Hematopoietic multipotent progenitor cell (in vitro differentiated cells): Measurements from ENCODE around the gene CYREN. TPM values are rescaled to one million over a fixed set of nuclear protein-coding genes. Genes with fewer than 3 reads are reported as not detected.

Experiments used
- DNase-seq, 3 donors: peaks; one replicate each; pipeline ENCODE4 v3.0.0-alpha.2; 2011 to 2015; ENCODE audit warnings: low read depth in 2 of 3, low spot score in 2 of 3
- total RNA-seq: library from RNA; depleted of rRNA; stranded (reverse); fragments of >200 nt; gene quantifications from one replicate; pipeline ENCODE4 v1.2.3, GENCODE V29; 2012

The CYREN gene
- total RNA-seq, 1 donor = 53.6 TPM

DNA sequence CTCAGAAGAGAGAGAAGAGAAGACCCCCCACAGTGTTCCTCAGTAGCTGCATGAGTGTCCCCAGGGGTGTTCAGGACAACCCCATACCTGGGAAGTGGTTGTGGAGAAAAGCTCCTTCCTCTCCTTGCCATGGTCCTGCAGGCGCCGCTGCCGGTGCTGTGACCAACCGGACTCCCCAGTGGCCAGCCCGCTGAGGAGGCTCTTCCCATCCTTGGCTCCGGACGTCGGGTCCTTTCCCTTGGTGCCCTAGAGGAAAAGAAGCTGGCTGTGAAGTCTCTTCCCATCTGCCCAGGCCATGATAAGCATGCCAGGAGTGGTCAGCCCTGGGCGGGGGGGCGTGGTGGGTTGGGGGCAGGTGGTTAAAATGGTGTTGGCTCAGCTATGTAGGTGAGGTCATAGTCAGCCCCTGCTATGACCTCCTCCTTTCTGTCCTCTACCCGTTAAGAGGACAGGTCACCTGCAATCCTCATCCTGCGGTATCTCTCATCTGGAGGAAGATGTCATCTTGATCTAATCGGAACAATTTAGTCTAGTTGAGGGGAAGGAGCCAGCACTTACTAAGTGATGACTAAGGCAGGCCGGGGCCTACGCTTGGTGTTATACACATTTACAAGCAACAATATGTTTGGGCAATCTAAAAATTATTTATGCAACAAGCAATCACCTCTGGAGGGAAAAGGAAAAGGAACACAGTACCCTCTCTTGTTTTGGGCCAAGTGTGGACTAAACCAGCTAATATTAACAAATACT is 27.6 kb upstream of the CYREN start:
- DNase-seq = no peak

GRCh38 chr7:135197343-135197742 is 26.8 kb upstream of the CYREN start:
- DNase-seq = no peak

GRCh38 chr7:135195968-135196629 is 25.6 kb upstream of the CYREN start:
- no peak for DNase-seq

GRCh38 chr7:135195156-135195555 is 24.6 kb upstream of the CYREN start:
- DNase-seq = no peak

- DNase-seq = no peak
Observed at GRCh38 chr7:135194494-135195095, 24.1 kb upstream of the CYREN start.

DNA sequence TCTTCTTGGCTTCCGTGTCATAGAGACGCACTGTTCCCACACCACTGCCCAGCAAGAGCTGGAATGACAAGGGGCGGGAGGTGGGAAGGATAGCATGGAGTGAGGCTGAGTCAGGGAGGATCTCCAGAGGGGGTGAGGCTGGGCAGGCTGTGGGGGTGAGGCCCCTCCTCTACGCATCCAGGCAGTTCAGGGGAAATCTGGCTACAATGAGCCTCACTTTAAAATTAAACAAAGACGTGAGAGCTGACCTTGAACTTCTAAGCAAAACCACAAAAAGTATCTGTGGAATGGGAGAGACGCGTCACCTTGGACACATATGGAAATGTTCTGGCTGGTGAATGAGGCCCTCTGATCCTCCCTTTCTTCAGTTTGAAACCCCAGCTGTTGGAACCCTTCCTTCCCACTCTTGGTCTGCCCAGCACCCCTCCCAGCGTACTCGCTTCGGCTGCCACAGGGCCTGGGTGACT is 23.1 kb upstream of the CYREN start:
- no peak for DNase-seq

- no peak for DNase-seq
Observed at GRCh38 chr7:135192914-135193536, 22.5 kb upstream of the CYREN start.

- no peak for DNase-seq
Observed at GRCh38 chr7:135190703-135191102, 20.2 kb upstream of the CYREN start.

- no peak for DNase-seq
Observed at GRCh38 chr7:135189961-135190360, 19.5 kb upstream of the CYREN start.

DNA sequence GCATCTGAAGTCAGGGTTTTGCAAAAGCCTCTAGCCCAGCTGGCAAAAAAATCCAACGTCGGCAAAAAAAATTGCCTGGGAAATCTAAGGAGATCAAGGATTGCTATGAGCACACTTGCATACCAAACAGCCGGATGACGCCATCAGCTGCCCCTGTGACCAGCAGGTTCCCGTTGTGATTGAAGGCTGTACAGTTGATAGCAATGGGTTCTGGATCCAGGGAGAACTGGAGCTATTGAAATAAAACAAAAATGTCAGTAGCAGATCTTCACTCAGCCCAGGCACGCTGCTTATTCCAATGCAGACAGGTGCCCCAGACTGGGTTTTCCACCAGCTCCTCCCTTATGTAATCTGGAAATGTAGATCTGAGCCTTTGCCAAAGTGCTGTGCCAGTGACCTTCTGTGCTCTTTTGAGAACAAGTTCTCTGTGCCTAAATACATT is 18.7 kb upstream of the CYREN start:
- no peak for DNase-seq

- DNase-seq = no peak
Observed at GRCh38 chr7:135188298-135188984, 17.9 kb upstream of the CYREN start.

DNA sequence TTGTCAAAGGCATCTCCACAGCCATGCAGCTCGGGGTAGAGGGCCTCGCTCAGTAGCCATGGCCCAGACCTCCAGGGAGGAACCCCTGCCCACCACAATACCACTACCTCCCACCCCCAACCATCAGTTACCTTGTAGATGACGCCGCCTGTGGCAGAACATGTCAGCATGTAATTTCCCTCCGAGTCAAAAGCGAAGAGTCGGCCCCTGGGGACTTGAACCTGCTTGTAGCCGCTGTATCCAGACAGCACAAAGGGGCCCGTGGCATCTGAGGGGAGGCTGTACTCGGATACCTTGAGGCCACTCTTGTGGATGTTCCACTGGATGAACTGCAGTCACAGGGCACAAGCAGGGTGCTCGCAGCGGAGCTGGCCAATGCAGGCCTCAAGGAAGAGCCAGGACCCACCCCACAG is 16.3 kb upstream of the CYREN start:
- no peak for DNase-seq

GRCh38 chr7:135186261-135186540 is 15.7 kb upstream of the CYREN start:
- no peak for DNase-seq

GRCh38 chr7:135185471-135186260 is 15.2 kb upstream of the CYREN start:
- no peak for DNase-seq

DNA sequence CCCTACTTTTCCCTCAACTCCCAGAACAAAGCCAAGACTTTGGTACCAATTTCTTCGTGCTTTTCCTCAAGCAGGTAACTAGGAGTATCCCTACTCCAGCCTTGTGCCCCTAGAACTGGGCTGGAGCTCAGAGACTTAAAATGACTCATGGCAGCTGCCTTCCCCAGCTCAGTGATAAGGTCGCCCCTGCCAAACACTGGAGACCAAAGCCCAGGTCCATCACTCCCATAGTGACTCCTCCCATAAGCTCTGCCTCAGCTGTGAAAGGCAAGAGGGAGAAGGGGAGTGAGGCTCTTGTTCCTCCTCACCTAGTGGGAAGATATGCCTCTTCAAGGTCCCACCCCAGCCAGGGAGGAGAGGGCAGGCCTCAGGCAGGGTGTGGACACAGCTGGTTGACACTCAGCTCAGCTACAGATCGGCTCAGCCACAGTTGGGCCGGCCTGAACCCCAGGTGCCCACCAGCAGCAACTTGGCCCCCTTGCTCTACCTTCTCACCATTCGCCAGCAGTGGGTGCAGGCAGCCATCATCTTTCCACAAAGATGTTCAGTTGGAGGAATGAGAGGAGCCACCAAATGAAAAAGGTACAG is 13.8 kb upstream of the CYREN start:
- DNase-seq = no peak

GRCh38 chr7:135183478-135183877 is 13.0 kb upstream of the CYREN start:
- no peak for DNase-seq

- DNase-seq = no peak
Observed at GRCh38 chr7:135181929-135182678, 11.6 kb upstream of the CYREN start.

DNA sequence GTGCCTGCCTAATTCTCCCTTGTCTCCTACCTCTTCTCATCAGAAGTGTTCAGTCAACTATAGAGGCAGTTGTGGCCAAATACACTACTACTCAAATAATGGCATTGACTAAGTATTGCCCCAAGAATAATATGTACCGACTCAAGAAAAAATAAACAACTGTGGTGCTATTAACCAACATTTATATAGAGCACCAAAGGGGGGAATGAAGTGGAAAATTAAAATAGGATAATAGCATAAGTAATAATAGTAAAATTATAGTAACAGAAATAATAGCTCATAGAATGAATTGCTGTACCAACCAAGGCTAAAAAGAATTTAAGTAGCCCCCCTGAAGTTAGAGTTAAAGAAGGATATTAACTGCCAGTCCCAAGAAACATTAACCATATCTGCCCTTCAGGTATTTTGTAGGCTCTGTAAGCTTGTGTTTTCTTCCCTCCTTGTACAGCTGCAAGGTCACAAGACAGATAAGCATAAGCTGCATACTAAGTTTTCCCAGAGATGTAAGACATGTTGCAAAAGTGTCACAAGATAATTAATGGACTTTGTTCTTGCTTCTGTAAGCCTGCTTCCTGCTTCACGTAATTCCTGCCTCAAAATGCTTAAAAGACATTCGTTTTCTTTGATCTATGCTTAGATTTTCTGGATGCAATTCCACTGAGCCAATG is 10.9 kb upstream of the CYREN start:
- DNase-seq = peak in 1 of 3 donors; percentile 33

DNA sequence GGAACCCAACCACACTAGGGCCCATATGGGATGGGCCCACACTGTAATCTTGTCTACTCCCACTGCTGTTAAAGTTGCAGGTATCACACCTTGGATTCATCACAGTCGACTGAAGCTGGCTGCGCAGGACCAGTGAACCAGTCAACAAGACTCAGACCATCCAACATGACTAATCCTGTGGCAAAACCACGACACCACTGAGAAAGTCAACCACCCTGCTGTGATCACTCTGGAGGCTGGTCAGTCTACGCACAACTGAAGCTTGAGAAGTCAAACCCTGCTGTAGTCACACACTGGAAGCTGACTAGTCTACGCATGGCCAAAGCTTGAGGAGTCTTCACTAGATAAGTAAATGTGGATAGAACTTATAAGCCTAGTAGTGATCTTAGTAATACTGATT is 9.6 kb upstream of the CYREN start:
- DNase-seq = no peak
